HG03521 (cell line): ENCODE measurements around the gene LHPP.
"Not testable (repeated sequence)": the region's sequence is repeated elsewhere in the genome, so short reads cannot be mapped to it uniquely, and the experiment has no call there.

ENCODE experiments used
- ATAC-seq: cut with Tn5 transposase; IDR thresholded peaks from one replicate; pipeline ENCODE4 v1.9.1; 2021; ENCODE audit warnings: mild to moderate bottlenecking, moderate library complexity; ENCODE audit not compliant: unreplicated experiment

LHPP gene

GRCh38 chr10:124461642-124462347 is at the start of gene LHPP:
Gene LHPP, plus strand, starts transcription at chr10:124461823. Its CDS starts 40 bp downstream, at chr10:124461863.
- ATAC-seq: peak; percentile 97

- ATAC-seq: no peak
Observed at GRCh38 chr10:124414076-124414475, 47.5 kb upstream of the LHPP start.

- no peak for ATAC-seq
Observed at GRCh38 chr10:124415210-124415609, 46.4 kb upstream of the LHPP start.

GRCh38 chr10:124416733-124417132 is 44.9 kb upstream of the LHPP start:
- ATAC-seq: no peak

- peak; percentile 25 for ATAC-seq
Observed at GRCh38 chr10:124417895-124418725, 43.5 kb upstream of the LHPP start.

GRCh38 chr10:124418726-124419501 is 42.7 kb upstream of the LHPP start, which contains the start of gene OAT:
Gene OAT, minus strand, starts transcription at chr10:124418923. Its CDS starts 6,752 bp downstream, at chr10:124412171.
- ATAC-seq: peak; percentile 94

GRCh38 chr10:124419635-124420034 is 42.0 kb upstream of the LHPP start:
- ATAC-seq: no peak

GRCh38 chr10:124420254-124420653 is 41.4 kb upstream of the LHPP start:
- ATAC-seq: no peak

- no peak for ATAC-seq
Observed at GRCh38 chr10:124422742-124423141, 38.9 kb upstream of the LHPP start.

GRCh38 chr10:124423813-124424212 is 37.8 kb upstream of the LHPP start:
- no peak for ATAC-seq

GRCh38 chr10:124425227-124425962 is 36.2 kb upstream of the LHPP start:
- ATAC-seq: no peak

GRCh38 chr10:124428207-124428777 is 33.3 kb upstream of the LHPP start:
- ATAC-seq: no peak

- no peak for ATAC-seq
Observed at GRCh38 chr10:124429576-124429975, 32.0 kb upstream of the LHPP start.

- ATAC-seq: no peak
Observed at GRCh38 chr10:124430077-124430476, 31.5 kb upstream of the LHPP start.

GRCh38 chr10:124433461-124433860 is 28.2 kb upstream of the LHPP start:
- no peak for ATAC-seq

GRCh38 chr10:124435683-124436082 is 25.9 kb upstream of the LHPP start:
- not testable (repeated sequence) for ATAC-seq

- ATAC-seq: peak; percentile 59
Observed at GRCh38 chr10:124436191-124436638, 25.4 kb upstream of the LHPP start.

GRCh38 chr10:124441694-124442093 is 19.9 kb upstream of the LHPP start:
- not testable (repeated sequence) for ATAC-seq

GRCh38 chr10:124446830-124447750 is 14.5 kb upstream of the LHPP start:
- no peak for ATAC-seq
